GM12878 (cell line): ENCODE results near the gene EIF4EBP2.

Source experiments
- BRCA1 ChIP-seq: IDR thresholded peaks from 2 replicates; pipeline ENCODE4 v1.6.1; 2011; ENCODE audit warnings: low read depth, low read length, improper control_type of control experiment
- CHD4 ChIP-seq: fragments of 200-600 bp; sonication (generic); IDR thresholded peaks from 2 replicates; pipeline ENCODE4 v1.6.1; 2016; ENCODE audit warnings: mild to moderate bottlenecking
- CTCF ChIP-seq, 3 experiments: IDR thresholded peaks in 2 of 3; conservative IDR thresholded peaks in 1 of 3; 2 replicates each; pipeline ENCODE4 v1.5.1; 2011; ENCODE audit warnings: low read depth in 3 of 3, low read length in 3 of 3, mild to moderate bottlenecking in 3 of 3, control low read depth in 2 of 3, moderate library complexity in 2 of 3, inconsistent platforms in 1 of 3, mixed read lengths in 1 of 3; ENCODE audit not compliant: control insufficient read depth in 2 of 3, insufficient read depth in 1 of 3; ENCODE audit errors: extremely low read depth in 1 of 3
- KDM1A ChIP-seq: fragments of 200-600 bp; sonication (generic); IDR thresholded peaks from 2 replicates; pipeline ENCODE4 v1.6.1; 2016; ENCODE audit warnings: borderline replicate concordance
- NBN ChIP-seq: fragments of 450-650 bp; IDR thresholded peaks from 2 replicates; pipeline ENCODE4 v1.6.1; 2016
- NFYB ChIP-seq: IDR thresholded peaks from 2 replicates; pipeline ENCODE4 v1.6.1; 2011; ENCODE audit warnings: low read depth, mild to moderate bottlenecking, low read length, improper control_type of control experiment, moderate library complexity; ENCODE audit not compliant: insufficient read depth
- NR2C2 ChIP-seq: IDR thresholded peaks from 2 replicates; pipeline ENCODE4 v1.6.1; 2011; ENCODE audit warnings: borderline replicate concordance, low read depth; ENCODE audit not compliant: control insufficient read depth, insufficient read length
- NRF1 ChIP-seq: conservative IDR thresholded peaks from 2 replicates; pipeline ENCODE4 v1.6.1; 2011; ENCODE audit warnings: mild to moderate bottlenecking, low read depth, low read length, improper control_type of control experiment
- POLR2A ChIP-seq: IDR thresholded peaks from 2 replicates; pipeline ENCODE4 v1.6.1; 2011; ENCODE audit warnings: low read depth, mild to moderate bottlenecking, low read length
- RAD51 ChIP-seq: fragments of 450-650 bp; IDR thresholded peaks from 2 replicates; pipeline ENCODE4 v1.6.1; 2016; ENCODE audit warnings: moderate library complexity, mild to moderate bottlenecking, inconsistent platforms
- REST ChIP-seq: IDR thresholded peaks from 2 replicates; pipeline ENCODE4 v1.6.1; 2012; ENCODE audit warnings: mild to moderate bottlenecking, low read depth, low read length
- SIN3A ChIP-seq: IDR thresholded peaks from 2 replicates; pipeline ENCODE4 v1.6.1; 2012; ENCODE audit warnings: low read depth, low read length, improper control_type of control experiment
- SPI1 ChIP-seq: IDR thresholded peaks from 2 replicates; pipeline ENCODE4 v1.6.1; 2011; ENCODE audit warnings: low read depth, mild to moderate bottlenecking, low read length, moderate library complexity, borderline replicate concordance; ENCODE audit not compliant: insufficient read depth
- ZNF207 ChIP-seq: fragments of 450-650 bp; IDR thresholded peaks from 2 replicates; pipeline ENCODE4 v1.6.1; 2014; ENCODE audit warnings: antibody characterized with exemption, mild to moderate bottlenecking, borderline replicate concordance

DNA sequence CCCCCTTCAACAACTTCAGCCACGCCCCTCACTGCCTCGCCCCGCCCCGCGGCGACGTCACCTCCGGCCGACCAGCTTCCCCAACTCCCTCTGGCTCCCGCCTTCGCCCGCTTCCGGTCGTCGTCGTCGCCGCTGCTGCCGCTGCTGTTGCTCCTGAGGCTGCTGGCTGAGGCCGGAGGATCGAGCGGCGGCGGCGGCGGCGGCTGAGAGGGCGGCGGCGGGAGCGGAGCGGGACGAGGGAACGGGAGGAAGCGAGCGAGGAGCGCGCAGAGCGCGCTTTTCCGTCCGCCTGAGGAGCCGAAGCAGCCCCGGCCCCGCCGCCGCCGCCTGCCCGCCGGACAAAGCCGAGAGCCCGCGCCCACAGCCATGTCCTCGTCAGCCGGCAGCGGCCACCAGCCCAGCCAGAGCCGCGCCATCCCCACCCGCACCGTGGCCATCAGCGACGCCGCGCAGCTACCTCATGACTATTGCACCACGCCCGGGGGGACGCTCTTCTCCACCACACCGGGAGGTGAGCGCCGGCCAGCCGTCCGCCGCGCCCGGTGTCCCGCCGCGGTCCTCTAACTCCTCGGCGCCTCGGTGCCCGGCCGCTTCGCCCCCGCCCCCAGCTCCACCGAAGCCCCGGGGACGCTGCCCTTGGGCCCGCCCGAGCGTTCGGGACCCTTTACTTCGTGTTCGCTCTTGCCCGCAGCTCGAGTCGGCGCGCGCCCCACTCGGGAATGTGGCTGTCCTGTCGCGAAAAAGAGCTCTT lies at the start of gene EIF4EBP2:
- no peak for TF ChIP-seq NR2C2
- no peak for TF ChIP-seq NFYB
- no peak for TF ChIP-seq ZNF207
- TF ChIP-seq NRF1, result no peak
- TF ChIP-seq CTCF (IDR thresholded peaks at IDR 0.05 in 2 of 3, conservative IDR thresholded peaks at IDR 0.05 in 1 of 3; ENCODE audit: control insufficient read depth in 2 of 3, extremely low read depth in 1 of 3, insufficient read depth in 1 of 3, low read depth in 3 of 3, low read length in 3 of 3), result no peak
- TF ChIP-seq CHD4, result no peak
- no peak for TF ChIP-seq BRCA1
- no peak for TF ChIP-seq KDM1A
- TF ChIP-seq NBN, result no peak; the same call in 1 of the 2 replicates
- TF ChIP-seq RAD51, result no peak
- TF ChIP-seq SPI1, result no peak
- no peak for TF ChIP-seq SIN3A
- TF ChIP-seq POLR2A, result peak; percentile 96
- peak; percentile 11; the same call in 1 of the 2 replicates for TF ChIP-seq REST
